HCT116 (cell line): ENCODE results near the gene ERICH6B. TPM values are rescaled to one million over a fixed set of nuclear protein-coding genes. Genes with fewer than 3 reads are reported as not detected.

ENCODE experiments used
- ATAC-seq: fragments of 200-7000 bp; cut with Tn5 transposase; 2 replicates; pipeline ENCODE4 v1.9.1; 2020; ENCODE audit warnings: mild to moderate bottlenecking, moderate library complexity
- BruUV-seq: library from RNA; stranded (reverse); fragments of 400-500 nt; replicated peaks from 2 replicates; lab custom pipeline; 2021; lab: Mats Ljungman, UMichigan
- CTCF ChIA-PET: fragments of 300-600 bp; sonication (Branson Sonifier 250); formaldehyde crosslinking; loops from one replicate; lab custom pipeline; 2021; ENCODE audit warnings: antibody characterized with exemption; lab: Charles Lee
- POLR2A ChIA-PET: fragments of 300-600, 350-600 bp; sonication (Branson Sonifier 250); formaldehyde crosslinking; loops from one replicate; lab custom pipeline; 2021; ENCODE audit warnings: antibody characterized with exemption; lab: Charles Lee
- RAD21 ChIA-PET, 2 experiments: fragments of 300-600 bp; sonication (Branson Sonifier 250); formaldehyde crosslinking; loops; one replicate each; lab custom pipeline; 2023; ENCODE audit warnings: low total read pairs in 2 of 2; ENCODE audit not compliant: uncharacterized antibody in 2 of 2, unreplicated experiment in 2 of 2, low non-redundant PET in 1 of 2; lab: Charles Lee
- DNase-seq: peaks from one replicate; pipeline ENCODE4 v3.0.0-alpha.2; 2010; ENCODE audit warnings: low read depth, low spot score
- H2AFZ ChIP-seq: fragments of 200-600 bp; shearing (Covaris generic), sonication (generic); 2 replicates; pipeline ENCODE4 v1.6.1; 2017; ENCODE audit warnings: low read depth, mixed run types, mixed read lengths, antibody characterized with exemption, low read length; ENCODE audit not compliant: poor library complexity, severe bottlenecking
- H3K27ac ChIP-seq: 2 replicates; pipeline ENCODE4 v1.5.1; 2012; ENCODE audit warnings: low read depth, low read length
- H3K27me3 ChIP-seq: fragments of 200-600 bp; sonication (generic); 2 replicates; pipeline ENCODE4 v1.6.1; 2016; ENCODE audit warnings: mixed run types, low read length, mixed read lengths; ENCODE audit not compliant: insufficient read depth
- H3K36me3 ChIP-seq, 2 experiments: fragments of 200-500 bp in 1 of 2; fragments of 200-600 bp in 1 of 2; sonication (Bioruptor generic) in 1 of 2; sonication (generic) in 1 of 2; 2 replicates each; pipeline versions ENCODE4 v1.5.1 to v1.6.1; 2014 to 2016; ENCODE audit warnings: low read length in 2 of 2, inconsistent platforms in 1 of 2, mixed read lengths in 1 of 2, mixed run types in 1 of 2; ENCODE audit not compliant: insufficient read depth in 2 of 2, control insufficient read depth in 1 of 2
- H3K4me1 ChIP-seq, 2 experiments: fragments of 200-600 bp in 1 of 2; sonication (generic) in 1 of 2; 2 replicates each; pipeline versions ENCODE4 v1.5.1 to v1.6.1; 2012 to 2017; ENCODE audit warnings: low read length in 2 of 2, inconsistent platforms in 1 of 2, mild to moderate bottlenecking in 1 of 2, mixed read lengths in 1 of 2, mixed run types in 1 of 2, moderate library complexity in 1 of 2; ENCODE audit not compliant: insufficient read depth in 2 of 2, control insufficient read depth in 1 of 2
- H3K4me2 ChIP-seq: fragments of 200-600 bp; sonication (generic); 2 replicates; pipeline ENCODE4 v1.6.1; 2017; ENCODE audit warnings: mixed run types, low read length, mixed read lengths
- H3K4me3 ChIP-seq, 2 experiments: fragments of 200-600 bp in 1 of 2; sonication (generic) in 1 of 2; replicated peaks in 1 of 2; 2 replicates each; pipeline ENCODE4 v1.5.1; 2011 to 2016; ENCODE audit warnings: low read length in 2 of 2, control low read depth in 1 of 2, low read depth in 1 of 2, mild to moderate bottlenecking in 1 of 2, mixed read lengths in 1 of 2, mixed run types in 1 of 2
- H3K79me2 ChIP-seq: fragments of 200-600 bp; sonication (generic); 2 replicates; pipeline ENCODE4 v1.6.1; 2017; ENCODE audit warnings: mild to moderate bottlenecking, mixed run types, low read length, moderate library complexity, mixed read lengths; ENCODE audit not compliant: insufficient read depth
- H3K9ac ChIP-seq: fragments of 200-600 bp; sonication (generic); 2 replicates; pipeline ENCODE4 v1.6.1; 2016; ENCODE audit warnings: low read length, mixed read lengths
- H3K9me2 ChIP-seq: fragments of 200-600 bp; sonication (generic), shearing (Covaris generic); 2 replicates; pipeline ENCODE4 v1.6.1; 2017; ENCODE audit warnings: mixed run types, mild to moderate bottlenecking, moderate library complexity; ENCODE audit not compliant: insufficient read depth
- H3K9me3 ChIP-seq, 2 experiments: fragments of 200-500 bp in 1 of 2; fragments of 200-600 bp in 1 of 2; sonication (Bioruptor generic) in 1 of 2; sonication (generic) in 1 of 2; 2 replicates each; pipeline ENCODE4 v1.6.1; 2014 to 2017; ENCODE audit warnings: low read length in 2 of 2, mixed read lengths in 2 of 2, inconsistent platforms in 1 of 2, low read depth in 1 of 2, mild to moderate bottlenecking in 1 of 2, mixed run types in 1 of 2, moderate library complexity in 1 of 2; ENCODE audit not compliant: control insufficient read depth in 1 of 2, insufficient read depth in 1 of 2
- H4K20me1 ChIP-seq: fragments of 200-600 bp; sonication (generic), shearing (Covaris generic); 2 replicates; pipeline ENCODE4 v1.6.1; 2017; ENCODE audit warnings: mixed run types, mild to moderate bottlenecking, moderate library complexity; ENCODE audit not compliant: insufficient read depth
- ATF3 ChIP-seq: IDR thresholded peaks from 2 replicates; pipeline ENCODE4 v1.6.1; 2012
- CBX3 ChIP-seq: IDR thresholded peaks from 2 replicates; pipeline ENCODE4 v1.6.1; 2012; ENCODE audit warnings: low read depth
- CEBPB ChIP-seq: IDR thresholded peaks from 2 replicates; pipeline ENCODE4 v1.6.1; 2012; ENCODE audit warnings: low read depth
- CTCF ChIP-seq, 3 experiments: fragments of 200-600 bp in 1 of 3; sonication (generic) in 1 of 3; IDR thresholded peaks in 2 of 3; conservative IDR thresholded peaks in 1 of 3; 2 replicates each; pipeline ENCODE4 v1.5.1; 2012 to 2017; ENCODE audit warnings: low read depth in 2 of 3, low read length in 2 of 3, antibody characterized with exemption in 1 of 3, borderline replicate concordance in 1 of 3, control low read depth in 1 of 3, mild to moderate bottlenecking in 1 of 3, mixed read lengths in 1 of 3, mixed run types in 1 of 3, moderate library complexity in 1 of 3; ENCODE audit not compliant: insufficient read depth in 1 of 3
- EZH2phosphoT487 ChIP-seq: fragments of 200-600 bp; IDR thresholded peaks from 2 replicates; pipeline ENCODE4 v1.6.1; 2018; ENCODE audit warnings: antibody characterized with exemption, borderline replicate concordance
- FOSL1 ChIP-seq: IDR thresholded peaks from 2 replicates; pipeline ENCODE4 v1.6.1; 2012; ENCODE audit warnings: low read depth
- MAX ChIP-seq: IDR thresholded peaks from 2 replicates; pipeline ENCODE4 v1.6.1; 2012
- POLR2AphosphoS5 ChIP-seq: IDR thresholded peaks from 2 replicates; pipeline ENCODE4 v1.6.1; 2011; ENCODE audit warnings: mild to moderate bottlenecking, low read depth, low read length, moderate library complexity
- SIN3A ChIP-seq: IDR thresholded peaks from 2 replicates; pipeline ENCODE4 v1.6.1; 2012; ENCODE audit warnings: low read depth
- SP1 ChIP-seq: IDR thresholded peaks from 2 replicates; pipeline ENCODE4 v1.6.1; 2012; ENCODE audit warnings: low read depth
- SRF ChIP-seq: IDR thresholded peaks from 2 replicates; pipeline ENCODE4 v1.6.1; 2012; ENCODE audit warnings: low read depth
- YY1 ChIP-seq: IDR thresholded peaks from 2 replicates; pipeline ENCODE4 v1.6.1; 2011; ENCODE audit warnings: low read length, low read depth, moderate library complexity, mild to moderate bottlenecking; ENCODE audit not compliant: insufficient replicate concordance; ENCODE audit errors: extremely low read depth
- ZBTB33 ChIP-seq: IDR thresholded peaks from 2 replicates; pipeline ENCODE4 v1.6.1; 2011; ENCODE audit warnings: mild to moderate bottlenecking, low read length, moderate library complexity; ENCODE audit not compliant: insufficient replicate concordance; ENCODE audit errors: extremely low read depth
- ZFX ChIP-seq: fragments of 450-650 bp; IDR thresholded peaks from 2 replicates; pipeline ENCODE4 v1.6.1; 2017
- ZNF274 ChIP-seq: fragments of 200-500 bp; sonication (Bioruptor generic); IDR thresholded peaks from 2 replicates; pipeline ENCODE4 v1.6.1; 2014; ENCODE audit warnings: mild to moderate bottlenecking, low read depth, low read length, inconsistent platforms
- intact Hi-C: fragments of 100-400 bp; cut with micrococcal nuclease; formaldehyde crosslinking; loops from 2 replicates; pipeline ENCODE4 v1.10.0; 2022
- total RNA-seq: library from RNA; stranded (reverse); gene quantifications from one replicate; pipeline ENCODE4 v1.2.1, GENCODE V29; 2021; ENCODE audit not compliant: unreplicated experiment

Gene ERICH6B
- total RNA-seq, 1 experiment from 2014 or later, result not detected

GRCh38 chr13:45594764-45595163 lies 20.8 kb downstream of the ERICH6B start:
- Histone ChIP-seq H3K4me3 (no peak overlapping the region), H3K9ac (no peak overlapping the region), H3K4me1 (no peaks in the 10 kb centered on the region), H4K20me1 (no peaks in the 10 kb centered on the region)
- POLR2A ChIA-PET, result no interaction called here
- intact Hi-C loops, result no loop called here
- RAD21 ChIA-PET, result no interaction called here
- no peak for ATAC-seq
- TF ChIP-seq ZBTB33 (no peak), ZNF274 (no peak), ATF3 (no peak), SIN3A (no peak), CTCF (IDR thresholded peaks at IDR 0.05 in 2 of 3, conservative IDR thresholded peaks at IDR 0.05 in 1 of 3; ENCODE audit: borderline replicate concordance in 1 of 3, insufficient read depth in 1 of 3, low read depth in 2 of 3, low read length in 2 of 3) (no peak), CEBPB (no peak), FOSL1 (no peak), SP1 (no peak), CBX3 (no peak), POLR2AphosphoS5 (no peak), ZFX (no peak), YY1 (no peak), MAX (no peak), EZH2phosphoT487 (no peak), SRF (no peak)
- TF ChIP-seq, all 23 proteins: peak for 0
- H3K9me3 ChIP-seq, result no peaks in the 10 kb centered on the region
- H3K4me2 ChIP-seq, result no peak overlapping the region
- no peak overlapping the region for H2AFZ ChIP-seq
- DNase-seq, result no peak
- no TSS peak for BruUV-seq
- CTCF ChIA-PET, result no interaction called here
- no peak overlapping the region for H3K27ac ChIP-seq
- no peaks in the 10 kb centered on the region for H3K79me2 ChIP-seq
- H3K9me2 ChIP-seq, result no peaks in the 10 kb centered on the region
- no peaks in the 10 kb centered on the region for H3K36me3 ChIP-seq
- H3K27me3 ChIP-seq, result peaks cover 50% of the 10 kb centered on the region
